H1 (cell line): Measurements from ENCODE around the gene TEX14. TPM values are rescaled to one million over a fixed set of nuclear protein-coding genes. Genes with fewer than 3 reads are reported as not detected.

Experiments
- ASH2L ChIP-seq: fragments of 200-600, 300-600 bp; sonication (generic); IDR thresholded peaks from one replicate; pipeline ENCODE4 v1.7.1; 2017; ENCODE audit warnings: low read length
- BRCA1 ChIP-seq: IDR thresholded peaks from 2 replicates; pipeline ENCODE4 v1.6.1; 2012; ENCODE audit warnings: low read depth, low read length, improper control_type of control experiment
- CEBPB ChIP-seq: IDR thresholded peaks from 2 replicates; pipeline ENCODE4 v1.6.1; 2012; ENCODE audit warnings: low read depth, low read length
- CTBP2 ChIP-seq: IDR thresholded peaks from 2 replicates; pipeline ENCODE4 v1.7.0; 2011; ENCODE audit warnings: borderline replicate concordance, mild to moderate bottlenecking, moderate library complexity, mixed read lengths, low read length; ENCODE audit not compliant: insufficient read depth, insufficient read length
- GABPA ChIP-seq: IDR thresholded peaks from 2 replicates; pipeline ENCODE4 v1.6.1; 2011; ENCODE audit warnings: mild to moderate bottlenecking, low read length, moderate library complexity, borderline replicate concordance; ENCODE audit not compliant: insufficient read depth
- POLR2A ChIP-seq, 2 experiments: IDR thresholded peaks; 1 replicate in 1 of 2; 2 replicates in 1 of 2; pipeline ENCODE4 v1.6.1; 2011; ENCODE audit warnings: low read depth in 2 of 2, low read length in 2 of 2, mild to moderate bottlenecking in 2 of 2; ENCODE audit errors: control extremely low read depth in 1 of 2
- POLR2AphosphoS5 ChIP-seq: IDR thresholded peaks from 2 replicates; pipeline ENCODE4 v1.6.1; 2011; ENCODE audit warnings: low read depth, low read length
- RAD21 ChIP-seq, 2 experiments: IDR thresholded peaks in 1 of 2; conservative IDR thresholded peaks in 1 of 2; 2 replicates each; pipeline ENCODE4 v1.6.1; 2011; ENCODE audit warnings: low read depth in 2 of 2, low read length in 2 of 2, improper control_type of control experiment in 1 of 2, inconsistent platforms in 1 of 2, mild to moderate bottlenecking in 1 of 2, moderate library complexity in 1 of 2
- polyA plus RNA-seq, 7 experiments: library from polyadenylated mRNA; depleted of rRNA in 3 of 7; stranded (reverse) in 5 of 7; unstranded in 2 of 7; fragments of >200 nt in 5 of 7; fragments of 200-250 nt in 2 of 7; gene quantifications; 1 replicate in 5 of 7; 2 replicates in 1 of 7; 4 replicates in 1 of 7; pipeline versions ENCODE4 v1.2.1 to v1.2.3, GENCODE V29; 2011 to 2013; ENCODE audit warnings: missing spikeins in 2 of 7, mixed read lengths in 2 of 7
- total RNA-seq: library from RNA; stranded (reverse); fragmentation: NEBNext Ultra II Directional; extraction: Animal tissue kit (Norgen Biotek cat#: 25700); gene quantifications from 2 replicates; pipeline ENCODE4 v1.2.1, GENCODE V29; 2021
- TF ChIP-seq, protein P1 (sequence below): IDR thresholded peaks from 2 replicates; pipeline ENCODE4 v1.6.1; 2011; ENCODE audit warnings: low read length, improper control_type of control experiment
- TF ChIP-seq, protein P2 (sequence below): IDR thresholded peaks from 2 replicates; pipeline ENCODE4 v1.6.1; 2012; ENCODE audit warnings: inconsistent platforms

TEX14 gene
- total and polyA plus RNA-seq, 2 of the 8 experiments (the other 6 are each of a cell fraction or from before 2014, with no cell fraction given): 0.83 to 2.5 TPM

DNA sequence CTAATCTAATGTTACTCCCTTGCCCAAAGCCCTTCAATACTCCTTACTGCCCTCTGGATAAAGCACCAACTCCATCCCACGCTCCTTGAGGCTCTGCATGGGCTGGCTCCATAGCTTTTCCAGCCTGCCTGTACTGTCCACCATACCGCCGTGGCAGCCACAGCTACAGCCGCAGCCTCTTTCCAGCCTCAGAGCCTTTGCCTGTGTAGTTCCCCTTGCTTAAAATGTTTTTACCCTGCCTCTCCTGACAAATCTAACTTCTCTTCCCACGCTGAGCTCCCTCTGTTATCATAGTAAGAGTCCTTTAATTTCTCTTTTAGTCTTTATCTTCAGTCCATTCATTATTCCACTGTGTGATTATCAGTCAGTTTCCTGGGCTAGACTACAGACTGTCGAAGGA lies 22.0 kb downstream of the TEX14 start (continued):
- TF ChIP-seq, protein P1, sequence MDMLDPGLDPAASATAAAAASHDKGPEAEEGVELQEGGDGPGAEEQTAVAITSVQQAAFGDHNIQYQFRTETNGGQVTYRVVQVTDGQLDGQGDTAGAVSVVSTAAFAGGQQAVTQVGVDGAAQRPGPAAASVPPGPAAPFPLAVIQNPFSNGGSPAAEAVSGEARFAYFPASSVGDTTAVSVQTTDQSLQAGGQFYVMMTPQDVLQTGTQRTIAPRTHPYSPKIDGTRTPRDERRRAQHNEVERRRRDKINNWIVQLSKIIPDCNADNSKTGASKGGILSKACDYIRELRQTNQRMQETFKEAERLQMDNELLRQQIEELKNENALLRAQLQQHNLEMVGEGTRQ: no peak
- TF ChIP-seq ASH2L (no peak), CTBP2 (no peak), BRCA1 (no peak), GABPA (no peak), RAD21 (IDR thresholded peaks at IDR 0.05 in 1 of 2, conservative IDR thresholded peaks at IDR 0.05 in 1 of 2; ENCODE audit: low read depth in 2 of 2, low read length in 2 of 2) (no peak), POLR2A (IDR thresholded peaks at IDR 0.05; ENCODE audit: control extremely low read depth in 1 of 2, low read depth in 2 of 2, low read length in 2 of 2) (no peak), CEBPB (no peak), POLR2AphosphoS5 (no peak)
- TF ChIP-seq, protein P2, sequence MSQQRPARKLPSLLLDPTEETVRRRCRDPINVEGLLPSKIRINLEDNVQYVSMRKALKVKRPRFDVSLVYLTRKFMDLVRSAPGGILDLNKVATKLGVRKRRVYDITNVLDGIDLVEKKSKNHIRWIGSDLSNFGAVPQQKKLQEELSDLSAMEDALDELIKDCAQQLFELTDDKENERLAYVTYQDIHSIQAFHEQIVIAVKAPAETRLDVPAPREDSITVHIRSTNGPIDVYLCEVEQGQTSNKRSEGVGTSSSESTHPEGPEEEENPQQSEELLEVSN: no peak
